Naive thymus-derived CD8-positive, alpha-beta T cell (primary cell): ENCODE measurements around the gene NFYC. TPM values are rescaled to one million over a fixed set of nuclear protein-coding genes. Genes with fewer than 3 reads are reported as not detected.
A peak's percentile ranks its signal among the peaks of the same experiment; 100 is the strongest.

Experiments
- ATAC-seq, 2 donors: fragments of 150-1000 bp; cut with Tn5 transposase in 1 of 2; sonication (Bioruptor Pico), chemical (Tn5 transposase) in 1 of 2; 1 replicate in 1 of 2; 2 replicates in 1 of 2; pipeline ENCODE4 v1.10.0; 2021; ENCODE audit warnings: mild to moderate bottlenecking in 2 of 2, moderate library complexity in 2 of 2
- POLR2A ChIA-PET: fragments of 350-600 bp; sonication (Branson Sonifier 250); formaldehyde crosslinking; loops from one replicate; lab custom pipeline; 2021; ENCODE audit warnings: antibody characterized with exemption; lab: Charles Lee
- DNase-seq, 10 donors: peaks; one replicate each; pipeline versions ENCODE4 v3.0.0 to v3.0.0-alpha.2; 2020 to 2022
- H3K27ac Mint-ChIP-seq, 10 donors: one replicate each; pipeline ENCODE4 v1.8.0; 2020 to 2022; ENCODE audit warnings: mild to moderate bottlenecking in 10 of 10, mixed read lengths in 10 of 10, moderate library complexity in 4 of 10, inconsistent platforms in 1 of 10
- H3K27me3 Mint-ChIP-seq, 5 donors: one replicate each; pipeline ENCODE4 v1.8.0; 2021 to 2022; ENCODE audit warnings: mixed read lengths in 5 of 5
- H3K36me3 Mint-ChIP-seq, 3 donors: one replicate each; pipeline ENCODE4 v1.8.0; 2020 to 2022; ENCODE audit warnings: mixed read lengths in 3 of 3, mild to moderate bottlenecking in 2 of 3, inconsistent platforms in 1 of 3
- H3K4me1 Mint-ChIP-seq, 4 donors: one replicate each; pipeline ENCODE4 v1.8.0; 2021 to 2022; ENCODE audit warnings: mixed read lengths in 4 of 4
- H3K4me3 Mint-ChIP-seq, 10 donors: one replicate each; pipeline ENCODE4 v1.8.0; 2020 to 2022; ENCODE audit warnings: mild to moderate bottlenecking in 10 of 10, mixed read lengths in 10 of 10, moderate library complexity in 6 of 10, inconsistent platforms in 1 of 10
- H3K9me3 Mint-ChIP-seq, 9 donors: one replicate each; pipeline ENCODE4 v1.8.0; 2020 to 2022; ENCODE audit warnings: mixed read lengths in 9 of 9, mild to moderate bottlenecking in 3 of 9, inconsistent platforms in 1 of 9, moderate library complexity in 1 of 9
- polyA plus RNA-seq, 3 donors: library from polyadenylated mRNA; unstranded; fragments of 300-500 nt; fragmentation: Illumina TruSeq; gene quantifications; one replicate each; pipeline ENCODE4 v1.2.3, GENCODE V29; 2021
- total RNA-seq, 8 experiments: library from RNA in 2 of 8; stranded (reverse) in 2 of 8; gene quantifications; one replicate each; pipeline ENCODE4 v1.2.3 and lab custom pipeline; 2021 to 2026

NFYC gene
- total and polyA plus RNA-seq, 5 experiments from 2014 or later, result 32.5 to 67.2 (median 46.9) TPM

- no peak for ATAC-seq
- H3K4me3 Mint-ChIP-seq, result no peak overlapping the region
- H3K27me3 Mint-ChIP-seq, result no peaks in the 10 kb centered on the region
- peak overlapping the region in 8 of 10 donors; percentile 39 to 90 (median 66) for H3K27ac Mint-ChIP-seq
- H3K4me1 Mint-ChIP-seq, result peaks cover 0 to 13% (median 6%) of the 10 kb centered on the region in 4 donors
- H3K36me3 Mint-ChIP-seq, result peaks cover 0 to 64% (median 28%) of the 10 kb centered on the region in 3 donors
- H3K9me3 Mint-ChIP-seq, result no peaks in the 10 kb centered on the region
- POLR2A ChIA-PET, result interaction anchor here (0.8 kb wide), 1 partner anchor 78 kb away, joined by 3 read pairs; the partner anchor contains the start of gene NFYC
- peak in 1 of 10 donors; percentile 15 for DNase-seq
Measured at GRCh38 chr1:40770296-40771070, 79.0 kb downstream of the NFYC start.

GRCh38 chr1:40772146-40772955 lies 80.8 kb downstream of the NFYC start:
- Mint-ChIP-seq H3K36me3 (peaks cover 4 to 58% (median 34%) of the 10 kb centered on the region in 3 donors), H3K4me3 (no peak overlapping the region), H3K27me3 (no peaks in the 10 kb centered on the region), H3K9me3 (peaks cover 0 to 9% (median 0%) of the 10 kb centered on the region in 9 donors), H3K4me1 (peaks cover 0 to 13% (median 6%) of the 10 kb centered on the region in 4 donors), H3K27ac (peak overlapping the region in 6 of 10 donors; percentile 8 to 51 (median 24))
- POLR2A ChIA-PET, result no interaction called here
- ATAC-seq, result no peak
- no peak for DNase-seq

- Mint-ChIP-seq H3K27me3 (no peaks in the 10 kb centered on the region), H3K36me3 (peaks cover 9 to 50% (median 27%) of the 10 kb centered on the region in 3 donors), H3K4me3 (no peak overlapping the region), H3K4me1 (peaks cover 0 to 13% (median 7%) of the 10 kb centered on the region in 4 donors), H3K9me3 (peaks cover 0 to 10% (median 0%) of the 10 kb centered on the region in 9 donors), H3K27ac (peak overlapping the region in 4 of 10 donors; percentile 4 to 66 (median 22))
- ATAC-seq (no peak), DNase-seq (no peak)
- POLR2A ChIA-PET, result interaction anchor here (0.6 to 2.1 kb wide), 4 partner anchors 16 to 87 kb away, joined by 3 to 7 read pairs (median 4); partner anchors contain the start of gene NFYC
Measured at GRCh38 chr1:40773748-40774265, 82.3 kb downstream of the NFYC start.

GRCh38 chr1:40774266-40774998 lies 82.9 kb downstream of the NFYC start:
- H3K27ac Mint-ChIP-seq, result peak overlapping the region in 2 of 10 donors; percentile 58 to 66
- H3K4me3 Mint-ChIP-seq, result no peak overlapping the region
- peaks cover 0 to 10% (median 0%) of the 10 kb centered on the region in 9 donors for H3K9me3 Mint-ChIP-seq
- peaks cover 0 to 13% (median 7%) of the 10 kb centered on the region in 4 donors for H3K4me1 Mint-ChIP-seq
- POLR2A ChIA-PET, result interaction anchor here (0.6 to 2.1 kb wide), 6 partner anchors 8 to 745 kb away, joined by 3 to 7 read pairs (median 3); partner anchors contain the start of gene NFYC
- DNase-seq, result peak; percentile 47 to 82 (median 68)
- ATAC-seq, result peak; percentile 61 to 83
- H3K27me3 Mint-ChIP-seq, result no peaks in the 10 kb centered on the region
- H3K36me3 Mint-ChIP-seq, result peaks cover 9 to 43% (median 23%) of the 10 kb centered on the region in 3 donors

- peaks cover 9 to 23% (median 21%) of the 10 kb centered on the region in 3 donors for H3K36me3 Mint-ChIP-seq
- DNase-seq, result no peak
- POLR2A ChIA-PET, result interaction anchor here (1.0 to 2.1 kb wide), 2 partner anchors 11 to 14 kb away, joined by 3 to 4 read pairs; no protein-coding TSS in a partner anchor
- no peaks in the 10 kb centered on the region for H3K27me3 Mint-ChIP-seq
- H3K4me3 Mint-ChIP-seq, result no peak overlapping the region
- H3K4me1 Mint-ChIP-seq, result peaks cover 0 to 10% (median 7%) of the 10 kb centered on the region in 4 donors
- no peak overlapping the region for H3K27ac Mint-ChIP-seq
- peaks cover 0 to 10% (median 0%) of the 10 kb centered on the region in 9 donors for H3K9me3 Mint-ChIP-seq
- no peak for ATAC-seq
Measured at GRCh38 chr1:40776236-40777072, 85.0 kb downstream of the NFYC start.

GRCh38 chr1:40777224-40777970 lies 85.9 kb downstream of the NFYC start:
- H3K4me1 Mint-ChIP-seq, result peaks cover 3 to 10% (median 8%) of the 10 kb centered on the region in 4 donors
- DNase-seq, result no peak
- H3K9me3 Mint-ChIP-seq, result peaks cover 0 to 10% (median 0%) of the 10 kb centered on the region in 9 donors
- H3K27ac Mint-ChIP-seq, result peak overlapping the region in 1 of 10 donors; percentile 18
- no peak for ATAC-seq
- POLR2A ChIA-PET, result no interaction called here
- H3K27me3 Mint-ChIP-seq, result peaks cover 0 to 7% (median 3%) of the 10 kb centered on the region in 5 donors
- peaks cover 9 to 18% (median 18%) of the 10 kb centered on the region in 3 donors for H3K36me3 Mint-ChIP-seq
- H3K4me3 Mint-ChIP-seq, result no peak overlapping the region

- Mint-ChIP-seq H3K9me3 (peaks cover 0 to 10% (median 0%) of the 10 kb centered on the region in 9 donors), H3K4me1 (peaks cover 11 to 27% (median 13%) of the 10 kb centered on the region in 4 donors), H3K4me3 (peak overlapping the region in 3 of 10 donors; percentile 38 to 44 (median 38)), H3K27ac (peak overlapping the region in 1 of 10 donors; percentile 20), H3K36me3 (peaks cover 9 to 25% (median 15%) of the 10 kb centered on the region in 3 donors), H3K27me3 (peaks cover 6 to 30% (median 21%) of the 10 kb centered on the region in 5 donors)
- ATAC-seq (no peak), DNase-seq (no peak)
- POLR2A ChIA-PET, result no interaction called here
Measured at GRCh38 chr1:40780678-40781607, 89.4 kb downstream of the NFYC start.

- ATAC-seq, result no peak
- H3K36me3 Mint-ChIP-seq, result peaks cover 8 to 20% (median 9%) of the 10 kb centered on the region in 3 donors
- POLR2A ChIA-PET, result interaction anchor here (0.6 kb wide), 2 partner anchors 82 to 1824 kb away, joined by 3 to 4 read pairs; no protein-coding TSS in a partner anchor
- H3K4me3 Mint-ChIP-seq, result peak overlapping the region in 3 of 10 donors; percentile 19 to 55 (median 38)
- no peak for DNase-seq
- H3K27ac Mint-ChIP-seq, result peak overlapping the region in 1 of 10 donors; percentile 70
- peaks cover 14 to 27% (median 14%) of the 10 kb centered on the region in 4 donors for H3K4me1 Mint-ChIP-seq
- H3K9me3 Mint-ChIP-seq, result peaks cover 0 to 9% (median 0%) of the 10 kb centered on the region in 9 donors
- peaks cover 6 to 31% (median 21%) of the 10 kb centered on the region in 5 donors for H3K27me3 Mint-ChIP-seq
Measured at GRCh38 chr1:40781608-40781971, 90.1 kb downstream of the NFYC start.

- DNase-seq (no peak), ATAC-seq (no peak)
- H3K36me3 Mint-ChIP-seq, result peaks cover 1 to 12% (median 4%) of the 10 kb centered on the region in 3 donors
- H3K4me1 Mint-ChIP-seq, result peaks cover 14 to 27% (median 15%) of the 10 kb centered on the region in 4 donors
- H3K4me3 Mint-ChIP-seq, result peak overlapping the region in 9 of 10 donors; percentile 55 to 87 (median 83)
- peaks cover 0 to 2% (median 0%) of the 10 kb centered on the region in 9 donors for H3K9me3 Mint-ChIP-seq
- H3K27ac Mint-ChIP-seq, result peak overlapping the region in 1 of 10 donors; percentile 71
- H3K27me3 Mint-ChIP-seq, result peaks cover 6 to 31% (median 21%) of the 10 kb centered on the region in 5 donors
- POLR2A ChIA-PET, result interaction anchor here (0.6 to 1.1 kb wide), 4 partner anchors 8 to 1824 kb away, joined by 3 to 4 read pairs (median 4); partner anchors contain the start of gene NFYC
Measured at GRCh38 chr1:40782371-40782956, 91.0 kb downstream of the NFYC start.
